ENCODE data around the gene HK3.

Gene HK3

GRCh38 chr5:176859916-176860315 is 39.2 kb downstream of the HK3 start:
- no peak for TF ChIP-seq ZFX (IDR thresholded peaks at IDR 0.05; ENCODE audit: borderline replicate concordance)
- TF ChIP-seq, protein P1, sequence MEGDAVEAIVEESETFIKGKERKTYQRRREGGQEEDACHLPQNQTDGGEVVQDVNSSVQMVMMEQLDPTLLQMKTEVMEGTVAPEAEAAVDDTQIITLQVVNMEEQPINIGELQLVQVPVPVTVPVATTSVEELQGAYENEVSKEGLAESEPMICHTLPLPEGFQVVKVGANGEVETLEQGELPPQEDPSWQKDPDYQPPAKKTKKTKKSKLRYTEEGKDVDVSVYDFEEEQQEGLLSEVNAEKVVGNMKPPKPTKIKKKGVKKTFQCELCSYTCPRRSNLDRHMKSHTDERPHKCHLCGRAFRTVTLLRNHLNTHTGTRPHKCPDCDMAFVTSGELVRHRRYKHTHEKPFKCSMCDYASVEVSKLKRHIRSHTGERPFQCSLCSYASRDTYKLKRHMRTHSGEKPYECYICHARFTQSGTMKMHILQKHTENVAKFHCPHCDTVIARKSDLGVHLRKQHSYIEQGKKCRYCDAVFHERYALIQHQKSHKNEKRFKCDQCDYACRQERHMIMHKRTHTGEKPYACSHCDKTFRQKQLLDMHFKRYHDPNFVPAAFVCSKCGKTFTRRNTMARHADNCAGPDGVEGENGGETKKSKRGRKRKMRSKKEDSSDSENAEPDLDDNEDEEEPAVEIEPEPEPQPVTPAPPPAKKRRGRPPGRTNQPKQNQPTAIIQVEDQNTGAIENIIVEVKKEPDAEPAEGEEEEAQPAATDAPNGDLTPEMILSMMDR (IDR thresholded peaks at IDR 0.05): no peak
- no peak overlapping the region for H3K27ac ChIP-seq

DNA sequence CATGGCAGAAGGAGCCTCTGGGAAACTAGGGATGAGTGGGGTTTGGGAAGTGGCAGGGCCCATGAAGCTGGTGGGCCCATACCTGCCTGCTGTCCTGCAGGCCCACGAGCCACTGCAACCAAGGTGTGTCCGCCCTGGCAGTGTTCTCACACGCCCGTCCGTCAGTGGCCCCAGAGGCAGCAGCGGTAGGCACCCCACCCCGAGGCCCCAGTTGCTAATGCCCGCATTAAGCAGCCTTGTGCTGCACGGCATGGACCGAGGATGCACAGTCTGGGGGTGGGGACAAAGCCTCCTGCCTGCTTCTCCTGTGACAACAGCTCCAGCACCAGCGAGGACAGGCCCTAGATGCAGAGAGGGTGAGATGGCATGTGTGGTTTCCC is 41.3 kb downstream of the HK3 start:
- H3K27ac ChIP-seq: no peak overlapping the region

GRCh38 chr5:176857216-176857893 is 41.8 kb downstream of the HK3 start:
- no peak overlapping the region for H3K27ac ChIP-seq

More for the DNA sequence above, 41.3 kb downstream of the HK3 start:
- TF ChIP-seq ZFX (IDR thresholded peaks at IDR 0.05; ENCODE audit: borderline replicate concordance): no peak
- TF ChIP-seq, protein P1 (IDR thresholded peaks at IDR 0.05): no peak

GRCh38 chr5:176856746-176857145 is 42.4 kb downstream of the HK3 start:
- TF ChIP-seq, protein P1 (IDR thresholded peaks at IDR 0.05): no peak
- TF ChIP-seq ZFX (IDR thresholded peaks at IDR 0.05; ENCODE audit: borderline replicate concordance): no peak
- no peak overlapping the region for H3K27ac ChIP-seq

More at GRCh38 chr5:176857216-176857893, 41.8 kb downstream of the HK3 start:
- TF ChIP-seq, protein P1 (IDR thresholded peaks at IDR 0.05): no peak
- no peak for TF ChIP-seq ZFX (IDR thresholded peaks at IDR 0.05; ENCODE audit: borderline replicate concordance)

GRCh38 chr5:176855598-176855997 is 43.5 kb downstream of the HK3 start:
- TF ChIP-seq ZFX (IDR thresholded peaks at IDR 0.05; ENCODE audit: borderline replicate concordance): no peak
- TF ChIP-seq, protein P1 (IDR thresholded peaks at IDR 0.05): no peak
- H3K27ac ChIP-seq: no peak overlapping the region

GRCh38 chr5:176854164-176854563 is 45.0 kb downstream of the HK3 start:
- H3K27ac ChIP-seq: no peak overlapping the region
- no peak for TF ChIP-seq ZFX (IDR thresholded peaks at IDR 0.05; ENCODE audit: borderline replicate concordance)
- TF ChIP-seq, protein P1 (IDR thresholded peaks at IDR 0.05): no peak

DNA sequence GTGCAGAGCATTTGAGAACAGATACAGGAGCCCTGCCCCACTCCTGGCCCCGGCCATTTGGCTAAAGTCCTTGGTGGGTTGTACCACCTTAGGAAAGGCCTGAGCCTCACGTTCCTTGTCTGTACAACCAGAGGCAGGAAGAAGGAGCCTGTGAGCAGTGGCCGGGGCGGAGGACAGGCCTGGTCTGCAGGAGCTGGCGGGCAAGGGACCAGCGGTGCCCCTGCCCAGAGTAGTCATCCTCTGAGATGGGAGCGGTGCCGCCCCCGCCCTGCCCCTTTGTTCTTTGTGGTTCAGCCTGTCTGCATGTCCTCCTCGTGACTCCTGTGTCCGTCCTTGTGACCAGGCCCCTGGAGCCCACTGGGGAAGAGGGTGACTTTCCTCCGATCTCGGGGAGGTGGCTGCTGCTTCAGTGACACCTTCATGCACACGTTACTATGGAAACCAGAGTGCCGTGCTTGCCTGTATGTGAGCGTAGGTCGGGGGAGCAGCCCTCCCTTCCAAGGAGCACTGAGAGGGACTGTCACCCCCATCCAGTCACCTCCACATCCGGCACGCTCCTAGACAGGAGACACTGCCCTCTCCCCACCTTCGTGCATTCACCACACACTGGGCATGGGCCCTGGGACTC is 45.9 kb downstream of the HK3 start:
- H3K27ac ChIP-seq: no peak overlapping the region
- TF ChIP-seq, protein P1 (IDR thresholded peaks at IDR 0.05): no peak
- TF ChIP-seq ZFX (IDR thresholded peaks at IDR 0.05; ENCODE audit: borderline replicate concordance): no peak
